Fibroblast of villous mesenchyme (primary cell): ENCODE results near the gene PPARGC1A. TPM values are rescaled to one million over a fixed set of nuclear protein-coding genes. Genes with fewer than 3 reads are reported as not detected.

Experiments
- DNase-seq: peaks from one replicate; pipeline ENCODE4 v3.0.0-alpha.2; 2010; ENCODE audit warnings: low read depth
- H3K4me3 ChIP-seq: 2 replicates; pipeline ENCODE4 v1.5.1; 2011; ENCODE audit warnings: low read depth, mild to moderate bottlenecking, low read length
- CTCF ChIP-seq: IDR thresholded peaks from 2 replicates; pipeline ENCODE4 v1.5.1; 2012; ENCODE audit warnings: low read depth, mild to moderate bottlenecking, low read length; ENCODE audit not compliant: insufficient read depth
- total RNA-seq: library from RNA; depleted of rRNA; stranded (reverse); fragments of >200 nt; gene quantifications from 2 replicates; pipeline ENCODE4 v1.2.3, GENCODE V29; 2012

The PPARGC1A gene
- total RNA-seq, 1 donor: 0.86 TPM

- no peak overlapping the region for H3K4me3 ChIP-seq
- no peak for DNase-seq
- TF ChIP-seq CTCF: no peak
These were observed 35.7 kb downstream of the PPARGC1A start for GRCh38 chr4:23853986-23854660.

- no peak for DNase-seq
- no peak overlapping the region for H3K4me3 ChIP-seq
- TF ChIP-seq CTCF: no peak
These were observed 38.4 kb downstream of the PPARGC1A start for GRCh38 chr4:23851464-23851863.

GRCh38 chr4:23847158-23847557 is 42.7 kb downstream of the PPARGC1A start:
- TF ChIP-seq CTCF: no peak
- no peak overlapping the region for H3K4me3 ChIP-seq
- DNase-seq: no peak

- H3K4me3 ChIP-seq: no peak overlapping the region
- TF ChIP-seq CTCF: no peak
- no peak for DNase-seq
These were observed 44.9 kb downstream of the PPARGC1A start for GRCh38 chr4:23844961-23845360.

GRCh38 chr4:23839279-23839678 is 50.6 kb downstream of the PPARGC1A start:
- DNase-seq: no peak
- H3K4me3 ChIP-seq: no peak overlapping the region
- no peak for TF ChIP-seq CTCF

GRCh38 chr4:23838607-23839006 is 51.2 kb downstream of the PPARGC1A start:
- no peak for DNase-seq
- no peak overlapping the region for H3K4me3 ChIP-seq
- TF ChIP-seq CTCF: no peak

- no peak for DNase-seq
- no peak for TF ChIP-seq CTCF
- H3K4me3 ChIP-seq: no peak overlapping the region
These were observed 51.7 kb downstream of the PPARGC1A start for GRCh38 chr4:23838131-23838530.
